Ecto neural progenitor cell (in vitro differentiated cells): ENCODE results near the gene HDLBP.
A peak's percentile ranks its signal among the peaks of the same experiment; 100 is the strongest.

Experiments
- DNase-seq: peaks from one replicate; pipeline ENCODE4 v3.0.0-alpha.2; 2018; ENCODE audit warnings: low spot score

HDLBP gene

GRCh38 chr2:241273210-241274020 is 42.1 kb downstream of the HDLBP start:
- DNase-seq: no peak

GRCh38 chr2:241272303-241273209 is 42.9 kb downstream of the HDLBP start:
- peak; percentile 67 for DNase-seq

GRCh38 chr2:241271706-241272302 is 43.7 kb downstream of the HDLBP start:
- peak; percentile 60 for DNase-seq

- DNase-seq: no peak
Measured at GRCh38 chr2:241270531-241270930, 44.9 kb downstream of the HDLBP start.

- DNase-seq: no peak
Measured at GRCh38 chr2:241269707-241270520, 45.6 kb downstream of the HDLBP start.

GRCh38 chr2:241268716-241269445 is 46.6 kb downstream of the HDLBP start:
- no peak for DNase-seq

- DNase-seq: no peak
Measured at GRCh38 chr2:241268306-241268705, 47.2 kb downstream of the HDLBP start.

GRCh38 chr2:241267249-241268067 is 48.0 kb downstream of the HDLBP start:
- DNase-seq: no peak

- DNase-seq: no peak
Measured at GRCh38 chr2:241265506-241265905, 50.0 kb downstream of the HDLBP start.

- no peak for DNase-seq
Measured at GRCh38 chr2:241263061-241263460, 52.4 kb downstream of the HDLBP start.

- no peak for DNase-seq
Measured at GRCh38 chr2:241261628-241262027, 53.8 kb downstream of the HDLBP start.

GRCh38 chr2:241260911-241261310 is 54.6 kb downstream of the HDLBP start:
- no peak for DNase-seq

- no peak for DNase-seq
Measured at GRCh38 chr2:241258505-241259280, 56.8 kb downstream of the HDLBP start.

GRCh38 chr2:241257419-241258032 is 57.9 kb downstream of the HDLBP start:
- no peak for DNase-seq

- DNase-seq: no peak
Measured at GRCh38 chr2:241256168-241256545, 59.3 kb downstream of the HDLBP start.

GRCh38 chr2:241255542-241256167 is 59.8 kb downstream of the HDLBP start:
- no peak for DNase-seq

- DNase-seq: no peak
Measured at GRCh38 chr2:241254904-241255351, 60.5 kb downstream of the HDLBP start.

- no peak for DNase-seq
Measured at GRCh38 chr2:241252778-241253475, 62.5 kb downstream of the HDLBP start.
